ENCODE results near the gene SYCE1. TPM values are rescaled to one million over a fixed set of nuclear protein-coding genes. Genes with fewer than 3 reads are reported as not detected.

Gene SYCE1
- polyA plus RNA-seq, result not detected in 2 replicates
- polyA minus RNA-seq, result not detected in 2 replicates

GRCh38 chr10:133565441-133566294, at the start of gene SYCE1:
Gene SYCE1, minus strand, starts transcription at chr10:133565583. Its CDS starts 54 bp downstream, at chr10:133565529.
- H3K27ac ChIP-seq (ENCODE audit: low read length), result no peak within 1 kb of the TSS
- no peak within 1 kb of the TSS for H2AFZ ChIP-seq (ENCODE audit: low read depth, low read length)
- no peaks in the 10 kb centered on the region for H3K27me3 ChIP-seq (ENCODE audit: insufficient read depth, low read depth, low read length)
- no peak within 1 kb of the TSS for H3K9ac ChIP-seq (ENCODE audit: low read length)
- no peaks in the 10 kb centered on the region for H4K20me1 ChIP-seq (ENCODE audit: insufficient read depth)
- H3K9me3 ChIP-seq (ENCODE audit: low read length), result peaks cover 7% of the 10 kb centered on the region
- H3K9me2 ChIP-seq (ENCODE audit: insufficient read depth, low read length), result no peaks in the 10 kb centered on the region
- H3K79me2 ChIP-seq (replicated peaks; ENCODE audit: insufficient read depth, low read length), result no peaks in the 10 kb centered on the region
- no peak for TF ChIP-seq EP300 (conservative IDR thresholded peaks at IDR 0.05; ENCODE audit: poor library complexity, severe bottlenecking)
- no peak for TF ChIP-seq TAF1 (IDR thresholded peaks at IDR 0.05; ENCODE audit: low read depth)
- no peak for TF ChIP-seq RAD21 (conservative IDR thresholded peaks at IDR 0.05)
- no peak for TF ChIP-seq POLR2AphosphoS5 (IDR thresholded peaks at IDR 0.05)
- no peak for TF ChIP-seq MXI1 (conservative IDR thresholded peaks at IDR 0.05; ENCODE audit: poor library complexity, severe bottlenecking)
- no peak for TF ChIP-seq SMC3 (conservative IDR thresholded peaks at IDR 0.05; ENCODE audit: poor library complexity)
- no peak for TF ChIP-seq CTCF (IDR thresholded peaks at IDR 0.05; ENCODE audit: poor library complexity, severe bottlenecking)
- no peak for TF ChIP-seq EZH2 (IDR thresholded peaks at IDR 0.05; ENCODE audit: borderline replicate concordance, insufficient read depth, low read length, poor library complexity, severe bottlenecking)
- no peak for TF ChIP-seq REST (IDR thresholded peaks at IDR 0.05; ENCODE audit: borderline replicate concordance)
- no peaks in the 10 kb centered on the region for H3K36me3 ChIP-seq (ENCODE audit: insufficient read depth, low read length)
- no peaks in the 10 kb centered on the region for H3F3A ChIP-seq (ENCODE audit: insufficient read depth, low read length, poor library complexity, severe bottlenecking)
- H3K4me2 ChIP-seq (ENCODE audit: low read length), result no peak within 1 kb of the TSS
- H3K4me3 ChIP-seq (ENCODE audit: low read length), result no peak within 1 kb of the TSS

GRCh38 chr10:133614830-133615580, 49.6 kb upstream of the SYCE1 start:
- TF ChIP-seq TAF1 (IDR thresholded peaks at IDR 0.05; ENCODE audit: low read depth), result no peak
- no peak for TF ChIP-seq CTCF (IDR thresholded peaks at IDR 0.05; ENCODE audit: poor library complexity, severe bottlenecking)
- peaks cover 21% of the 10 kb centered on the region for H3K9me3 ChIP-seq (ENCODE audit: low read length)
- H3K36me3 ChIP-seq (ENCODE audit: insufficient read depth, low read length), result no peaks in the 10 kb centered on the region
- H3K27ac ChIP-seq (ENCODE audit: low read length), result no peak overlapping the region
- H3K9ac ChIP-seq (ENCODE audit: low read length), result no peak overlapping the region
- no peaks in the 10 kb centered on the region for H3K9me2 ChIP-seq (ENCODE audit: insufficient read depth, low read length)
- H3K27me3 ChIP-seq (ENCODE audit: insufficient read depth, low read depth, low read length), result no peaks in the 10 kb centered on the region
- H3F3A ChIP-seq (ENCODE audit: insufficient read depth, low read length, poor library complexity, severe bottlenecking), result no peaks in the 10 kb centered on the region
- H4K20me1 ChIP-seq (ENCODE audit: insufficient read depth), result no peaks in the 10 kb centered on the region
- no peak overlapping the region for H3K4me3 ChIP-seq (ENCODE audit: low read length)
- H3K4me2 ChIP-seq (ENCODE audit: low read length), result no peak overlapping the region
- H3K79me2 ChIP-seq (replicated peaks; ENCODE audit: insufficient read depth, low read length), result no peaks in the 10 kb centered on the region
- no peak overlapping the region for H2AFZ ChIP-seq (ENCODE audit: low read depth, low read length)

Measured in neural cell (in vitro differentiated cells).